C4-2B (cell line): Measurements from ENCODE around the gene GNLY.

Experiments
- H3K27ac ChIP-seq: fragments of 450-650 bp; 2 replicates; pipeline ENCODE4 v1.5.1; 2017
- ZFX ChIP-seq: fragments of 450-650 bp; IDR thresholded peaks from 2 replicates; pipeline ENCODE4 v1.6.1; 2017
- TF ChIP-seq, protein P1 (sequence below): fragments of 450-650 bp; conservative IDR thresholded peaks from 2 replicates; pipeline ENCODE4 v1.5.1; 2017; ENCODE audit warnings: mild to moderate bottlenecking

GNLY gene

DNA sequence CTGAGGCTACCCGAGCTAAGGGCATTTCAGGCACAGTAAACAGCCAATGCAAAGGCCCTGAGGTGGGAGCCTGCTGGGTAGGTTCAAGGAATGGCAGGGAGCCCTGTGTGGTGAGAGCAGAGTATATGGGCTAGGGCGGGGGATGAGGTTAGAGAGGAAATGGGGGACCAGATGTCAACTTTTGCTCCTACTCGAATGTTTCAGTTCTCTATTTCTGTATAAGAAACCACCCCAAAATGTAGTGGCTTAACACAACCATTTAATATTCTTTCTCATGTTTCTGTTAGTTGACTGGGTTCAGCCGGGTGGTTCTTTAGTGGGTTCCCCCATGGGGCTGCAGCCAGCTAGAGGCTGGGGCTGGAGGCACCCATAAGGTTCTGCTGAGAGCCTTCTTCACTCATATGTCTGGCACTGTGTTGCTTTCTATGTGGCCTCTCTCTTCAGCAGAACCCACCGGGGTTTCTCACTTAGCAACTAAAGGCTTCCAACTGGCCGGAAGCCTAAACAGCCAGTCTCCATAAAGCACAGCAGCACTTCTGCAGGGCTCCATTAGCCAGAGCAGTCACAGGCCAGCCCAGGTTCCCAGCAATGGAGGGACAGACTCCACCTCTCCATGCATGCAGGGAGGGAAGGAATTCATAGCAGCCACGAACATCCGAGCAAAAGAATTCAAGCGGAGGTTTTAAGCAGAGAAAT, 54.0 kb downstream of the GNLY start:
- H3K27ac ChIP-seq, result no peak overlapping the region
- no peak for TF ChIP-seq ZFX
- TF ChIP-seq, protein P1, sequence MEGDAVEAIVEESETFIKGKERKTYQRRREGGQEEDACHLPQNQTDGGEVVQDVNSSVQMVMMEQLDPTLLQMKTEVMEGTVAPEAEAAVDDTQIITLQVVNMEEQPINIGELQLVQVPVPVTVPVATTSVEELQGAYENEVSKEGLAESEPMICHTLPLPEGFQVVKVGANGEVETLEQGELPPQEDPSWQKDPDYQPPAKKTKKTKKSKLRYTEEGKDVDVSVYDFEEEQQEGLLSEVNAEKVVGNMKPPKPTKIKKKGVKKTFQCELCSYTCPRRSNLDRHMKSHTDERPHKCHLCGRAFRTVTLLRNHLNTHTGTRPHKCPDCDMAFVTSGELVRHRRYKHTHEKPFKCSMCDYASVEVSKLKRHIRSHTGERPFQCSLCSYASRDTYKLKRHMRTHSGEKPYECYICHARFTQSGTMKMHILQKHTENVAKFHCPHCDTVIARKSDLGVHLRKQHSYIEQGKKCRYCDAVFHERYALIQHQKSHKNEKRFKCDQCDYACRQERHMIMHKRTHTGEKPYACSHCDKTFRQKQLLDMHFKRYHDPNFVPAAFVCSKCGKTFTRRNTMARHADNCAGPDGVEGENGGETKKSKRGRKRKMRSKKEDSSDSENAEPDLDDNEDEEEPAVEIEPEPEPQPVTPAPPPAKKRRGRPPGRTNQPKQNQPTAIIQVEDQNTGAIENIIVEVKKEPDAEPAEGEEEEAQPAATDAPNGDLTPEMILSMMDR, result no peak
